H1 (cell line): ENCODE results near the gene SH3BP2. TPM values are rescaled to one million over a fixed set of nuclear protein-coding genes. Genes with fewer than 3 reads are reported as not detected.

Source experiments
- CTCF ChIA-PET: fragments of 300-600 bp; sonication (Branson Sonifier 250); formaldehyde crosslinking; loops from one replicate; lab custom pipeline; 2021; ENCODE audit not compliant: partially characterized antibody; lab: Charles Lee
- POLR2A ChIA-PET: fragments of 300-600 bp; sonication (Branson Sonifier 250); formaldehyde crosslinking; loops from one replicate; lab custom pipeline; 2021; ENCODE audit warnings: inconsistent platforms; ENCODE audit not compliant: partially characterized antibody; lab: Charles Lee
- DNase-seq, 2 experiments: peaks; one replicate each; pipeline versions ENCODE4 v3.0.0 to v3.0.0-alpha.2; 2010 to 2022; ENCODE audit warnings: low spot score in 2 of 2, low read depth in 1 of 2, mixed read lengths in 1 of 2
- FAIRE-seq: peaks from 2 replicates; lab custom pipeline; 2011; peaks lifted over from hg19 to GRCh38; lab: Jason Lieb, UNC
- H2AFZ ChIP-seq: 2 replicates; pipeline ENCODE4 v1.8.1; 2012; ENCODE audit warnings: low read length, inconsistent platforms
- H2AK5ac ChIP-seq: 2 replicates; pipeline ENCODE4 v1.6.1; 2013; ENCODE audit warnings: low read depth, low read length
- H2BK120ac ChIP-seq: replicated peaks from 2 replicates; pipeline ENCODE3; 2013; ENCODE audit warnings: low read depth, low read length, inconsistent platforms
- H2BK12ac ChIP-seq: 2 replicates; pipeline ENCODE4 v1.6.1; 2013; ENCODE audit warnings: low read depth, low read length
- H2BK15ac ChIP-seq: 2 replicates; pipeline ENCODE4 v1.6.1; 2013; ENCODE audit warnings: low read length
- H2BK20ac ChIP-seq: 2 replicates; pipeline ENCODE4 v1.6.1; 2013; ENCODE audit warnings: low read length
- H2BK5ac ChIP-seq: 2 replicates; pipeline ENCODE4 v1.6.1; 2013; ENCODE audit warnings: low read depth, low read length
- H3K14ac ChIP-seq: 2 replicates; pipeline ENCODE4 v1.6.1; 2013; ENCODE audit warnings: inconsistent platforms; ENCODE audit not compliant: insufficient read length
- H3K18ac ChIP-seq: 2 replicates; pipeline ENCODE4 v1.6.1; 2013; ENCODE audit warnings: low read length; ENCODE audit errors: extremely low read depth
- H3K23ac ChIP-seq: 2 replicates; pipeline ENCODE4 v1.6.1; 2013; ENCODE audit warnings: inconsistent platforms; ENCODE audit not compliant: insufficient read length
- H3K23me2 ChIP-seq: 2 replicates; pipeline ENCODE4 v1.6.1; 2013; ENCODE audit warnings: low read depth, low read length
- H3K27ac ChIP-seq: 2 replicates; pipeline ENCODE4 v1.6.1; 2011; ENCODE audit warnings: low read depth, low read length, inconsistent platforms
- H3K27me3 ChIP-seq, 4 experiments: replicated peaks in 1 of 4; 1 replicate in 1 of 4; 2 replicates in 3 of 4; pipeline versions ENCODE4 v1.6.1 to v1.8.1; 2011 to 2013; ENCODE audit warnings: low read length in 3 of 4, mild to moderate bottlenecking in 3 of 4, inconsistent platforms in 2 of 4, mixed read lengths in 2 of 4, moderate library complexity in 1 of 4; ENCODE audit not compliant: control insufficient read depth in 3 of 4, insufficient read depth in 3 of 4; ENCODE audit errors: extremely low read depth in 1 of 4
- H3K36me3 ChIP-seq, 4 experiments: 2 replicates each; pipeline versions ENCODE4 v1.6.1 to v1.8.1; 2011 to 2013; ENCODE audit warnings: mild to moderate bottlenecking in 4 of 4, low read length in 3 of 4, moderate library complexity in 2 of 4, control low read depth in 1 of 4, inconsistent platforms in 1 of 4; ENCODE audit not compliant: insufficient read depth in 4 of 4, control insufficient read depth in 2 of 4
- H3K4ac ChIP-seq: replicated peaks from 2 replicates; pipeline ENCODE3; 2013; ENCODE audit warnings: low read length, low read depth, mixed read lengths, inconsistent platforms; ENCODE audit not compliant: insufficient read length
- H3K4me1 ChIP-seq, 4 experiments: replicated peaks in 1 of 4; 1 replicate in 1 of 4; 2 replicates in 3 of 4; pipeline versions ENCODE4 v1.6.1 to v1.8.1; 2011 to 2013; ENCODE audit warnings: low read length in 3 of 4, inconsistent platforms in 2 of 4, mixed read lengths in 1 of 4; ENCODE audit not compliant: insufficient read depth in 4 of 4, control insufficient read depth in 3 of 4
- H3K4me2 ChIP-seq, 2 experiments: 2 replicates each; pipeline versions ENCODE4 v1.6.1 to v1.8.1; 2011 to 2013; ENCODE audit warnings: low read depth in 2 of 2, low read length in 2 of 2, control low read depth in 1 of 2, inconsistent platforms in 1 of 2, mild to moderate bottlenecking in 1 of 2; ENCODE audit not compliant: insufficient read depth in 1 of 2
- H3K4me3 ChIP-seq, 4 experiments: fragments of 200-600, 300-600 bp in 1 of 4; sonication (generic), shearing (Covaris generic), sonication (Bioruptor Twin) in 1 of 4; 2 replicates each; pipeline versions ENCODE4 v1.5.1 to v1.8.1; 2011 to 2016; ENCODE audit warnings: low read length in 4 of 4, low read depth in 3 of 4, control low read depth in 2 of 4, inconsistent platforms in 2 of 4, mild to moderate bottlenecking in 2 of 4, mixed read lengths in 1 of 4, moderate library complexity in 1 of 4; ENCODE audit not compliant: insufficient read depth in 2 of 4; ENCODE audit errors: extremely low read depth in 1 of 4
- H3K56ac ChIP-seq: replicated peaks from 2 replicates; pipeline ENCODE3; 2013; ENCODE audit warnings: low read depth, mild to moderate bottlenecking, mixed read lengths, low read length, inconsistent platforms; ENCODE audit not compliant: insufficient read length
- H3K79me1 ChIP-seq: 2 replicates; pipeline ENCODE4 v1.6.1; 2013; ENCODE audit warnings: low read depth, low read length, control low read depth
- H3K79me2 ChIP-seq, 2 experiments: 2 replicates each; pipeline versions ENCODE4 v1.6.1 to v1.8.1; 2012 to 2013; ENCODE audit warnings: low read length in 2 of 2, mild to moderate bottlenecking in 2 of 2, inconsistent platforms in 1 of 2; ENCODE audit not compliant: insufficient read depth in 2 of 2, control insufficient read depth in 1 of 2
- H3K9ac ChIP-seq, 4 experiments: replicated peaks in 1 of 4; 1 replicate in 1 of 4; 2 replicates in 3 of 4; pipeline versions ENCODE4 v1.6.1 to v1.8.1; 2011 to 2013; ENCODE audit warnings: low read depth in 3 of 4, low read length in 3 of 4, control low read depth in 2 of 4, mild to moderate bottlenecking in 2 of 4, moderate library complexity in 2 of 4, inconsistent platforms in 1 of 4; ENCODE audit errors: extremely low read depth in 1 of 4
- H3K9me3 ChIP-seq, 2 experiments: 2 replicates each; pipeline versions ENCODE4 v1.6.1 to v1.8.1; 2012 to 2013; ENCODE audit warnings: mild to moderate bottlenecking in 2 of 2, moderate library complexity in 2 of 2, control low read depth in 1 of 2, inconsistent platforms in 1 of 2, low read depth in 1 of 2, low read length in 1 of 2, mixed read lengths in 1 of 2; ENCODE audit not compliant: insufficient read depth in 2 of 2
- H4K20me1 ChIP-seq, 2 experiments: replicated peaks in 1 of 2; 2 replicates each; pipeline versions ENCODE3 to v1.8.1; 2011 to 2013; ENCODE audit warnings: inconsistent platforms in 2 of 2, low read length in 2 of 2, mild to moderate bottlenecking in 1 of 2; ENCODE audit not compliant: insufficient read depth in 2 of 2, control insufficient read depth in 1 of 2
- H4K5ac ChIP-seq: 2 replicates; pipeline ENCODE4 v1.6.1; 2013; ENCODE audit warnings: low read length, low read depth, mixed read lengths, inconsistent platforms; ENCODE audit not compliant: insufficient read length
- H4K8ac ChIP-seq: 2 replicates; pipeline ENCODE4 v1.8.0; 2013; ENCODE audit warnings: mild to moderate bottlenecking, moderate library complexity, low read length, inconsistent platforms; ENCODE audit not compliant: insufficient read depth; ENCODE audit errors: extremely low read depth
- H4K91ac ChIP-seq: replicated peaks from 2 replicates; pipeline ENCODE3; 2013; ENCODE audit warnings: low read length, mixed read lengths, inconsistent platforms; ENCODE audit not compliant: insufficient read length
- JUND ChIP-seq: IDR thresholded peaks from 2 replicates; pipeline ENCODE4 v1.6.1; 2011; ENCODE audit warnings: mild to moderate bottlenecking, improper control_type of control experiment, low read length
- POLR2A ChIP-seq, 2 experiments: IDR thresholded peaks; 1 replicate in 1 of 2; 2 replicates in 1 of 2; pipeline ENCODE4 v1.6.1; 2011; ENCODE audit warnings: low read depth in 2 of 2, low read length in 2 of 2, mild to moderate bottlenecking in 2 of 2; ENCODE audit errors: control extremely low read depth in 1 of 2
- TAF1 ChIP-seq: IDR thresholded peaks from 2 replicates; pipeline ENCODE4 v1.6.1; 2011; ENCODE audit warnings: mild to moderate bottlenecking, low read depth, low read length
- WGBS, 2 experiments: shearing (Covaris generic) in 1 of 2; methylation state at CpG; one replicate each; pipeline versions ENCODE4 v1.1.6 to v1.1.7; 2013 to 2015; ENCODE audit warnings: low lambda C conversion rate in 2 of 2, mixed read lengths in 2 of 2, inconsistent platforms in 1 of 2, low coverage in 1 of 2, missing lambda C conversion rate in 1 of 2; ENCODE audit not compliant: insufficient replicate concordance in 2 of 2, insufficient coverage in 1 of 2, insufficient read length in 1 of 2; ENCODE audit errors: extremely low coverage in 1 of 2, missing lambda C conversion rate in 1 of 2; 5-methylcytosine and 5-hydroxymethylcytosine counted together
- polyA plus RNA-seq, 7 experiments: library from polyadenylated mRNA; depleted of rRNA in 3 of 7; stranded (reverse) in 5 of 7; unstranded in 2 of 7; fragments of >200 nt in 5 of 7; fragments of 200-250 nt in 2 of 7; gene quantifications; 1 replicate in 5 of 7; 2 replicates in 1 of 7; 4 replicates in 1 of 7; pipeline versions ENCODE4 v1.2.1 to v1.2.3, GENCODE V29; 2011 to 2013; ENCODE audit warnings: missing spikeins in 2 of 7, mixed read lengths in 2 of 7
- total RNA-seq: library from RNA; stranded (reverse); fragmentation: NEBNext Ultra II Directional; extraction: Animal tissue kit (Norgen Biotek cat#: 25700); gene quantifications from 2 replicates; pipeline ENCODE4 v1.2.1, GENCODE V29; 2021
- TF ChIP-seq, protein P1 (sequence below): IDR thresholded peaks from 2 replicates; pipeline ENCODE4 v1.6.1; 2012; ENCODE audit warnings: inconsistent platforms

Gene SH3BP2
- total and polyA plus RNA-seq, 2 of the 8 experiments (the other 6 are each of a cell fraction or from before 2014, with no cell fraction given): 27.4 to 31.4 TPM

DNA sequence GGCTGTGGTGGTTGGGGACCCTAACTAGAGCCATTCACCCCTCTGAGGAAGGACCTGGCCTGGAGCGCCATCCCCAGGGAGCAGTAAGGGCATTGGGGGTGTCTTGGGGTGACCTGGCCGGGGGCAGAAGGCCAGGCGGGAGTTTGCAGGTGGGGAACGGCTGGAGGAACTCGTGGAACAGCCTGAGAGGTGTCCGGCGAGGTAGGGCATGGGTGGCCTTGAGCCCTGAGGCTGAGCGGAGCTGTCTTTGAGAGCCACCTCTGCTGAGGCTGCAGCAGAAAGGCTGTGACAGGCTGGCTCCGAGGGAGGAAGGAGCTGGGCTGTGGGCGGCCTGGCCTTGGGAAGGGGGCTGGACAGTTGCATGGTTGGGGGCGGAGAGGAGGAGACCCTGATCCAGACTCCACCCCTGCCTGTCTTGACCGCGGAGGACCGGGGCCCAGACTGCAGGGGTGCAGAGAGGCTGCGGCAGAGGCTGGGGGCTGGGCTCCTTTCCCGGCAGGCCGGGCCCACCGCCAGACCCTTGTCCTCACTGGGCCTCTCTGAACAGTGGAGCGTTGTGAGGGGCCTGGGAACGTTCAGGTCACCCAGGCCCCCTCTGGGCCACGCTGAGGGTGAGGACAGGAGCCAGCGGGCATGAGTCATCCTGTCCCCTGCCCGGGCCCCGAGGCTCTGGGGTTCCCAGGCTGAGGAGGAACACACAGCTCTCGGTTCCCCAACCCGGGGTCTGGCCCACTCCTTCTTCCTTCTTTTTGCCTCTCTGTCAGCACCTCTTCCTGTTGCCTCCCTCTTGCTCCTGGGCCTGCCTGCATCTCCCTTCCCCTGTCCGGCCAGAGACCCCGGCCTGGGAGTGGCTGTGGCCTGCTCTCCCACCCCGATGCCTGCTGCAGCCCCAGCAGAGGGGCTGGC is 8.1 kb downstream of the SH3BP2 start:
- POLR2A ChIA-PET: interaction anchor here (0.6 to 6.6 kb wide), 9 partner anchors 9 to 1252 kb away, joined by 3 to 48 read pairs (median 4); partner anchors contain the start of genes GRK4 and NOP14
- no peak overlapping the region for H3K27ac ChIP-seq
- WGBS, 2 experiments: 50% methylated on average over 27 of the region's 29 CpGs; no CpG with 5 or more reads in 1 of the 2 experiments
- no peak overlapping the region for H4K5ac ChIP-seq
- H3K9me3 ChIP-seq: no peaks in the 10 kb centered on the region
- no peak overlapping the region for H2AK5ac ChIP-seq
- TF ChIP-seq TAF1 (peak; percentile 33; the same call in 1 of the 2 replicates), POLR2A (IDR thresholded peaks at IDR 0.05; ENCODE audit: control extremely low read depth in 1 of 2, low read depth in 2 of 2, low read length in 2 of 2) (peak in 1 of 2 experiments; percentile 59; a peak in 1 of 3 replicates), JUND (0 out of 2 replicates have a peak, but pooled peaks have one; percentile 58)
- TF ChIP-seq, protein P1, sequence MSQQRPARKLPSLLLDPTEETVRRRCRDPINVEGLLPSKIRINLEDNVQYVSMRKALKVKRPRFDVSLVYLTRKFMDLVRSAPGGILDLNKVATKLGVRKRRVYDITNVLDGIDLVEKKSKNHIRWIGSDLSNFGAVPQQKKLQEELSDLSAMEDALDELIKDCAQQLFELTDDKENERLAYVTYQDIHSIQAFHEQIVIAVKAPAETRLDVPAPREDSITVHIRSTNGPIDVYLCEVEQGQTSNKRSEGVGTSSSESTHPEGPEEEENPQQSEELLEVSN: no peak
- TF ChIP-seq, all 59 proteins: peak for 3
- FAIRE-seq: no peak
- Histone ChIP-seq H2BK15ac (no peak overlapping the region), H2BK120ac (no peak overlapping the region), H3K23me2 (no peaks in the 10 kb centered on the region), H3K23ac (no peak overlapping the region), H3K9ac (no peak overlapping the region; a peak in 1 of 7 replicates), H3K18ac (peak overlapping the region; percentile 25), H3K79me2 (no peaks in the 10 kb centered on the region), H3K4me2 (peak overlapping the region; percentile 30 to 46; a peak in 3 of 4 replicates), H4K8ac (peak overlapping the region; percentile 51; the same call in 1 of the 2 replicates), H3K56ac (no peak overlapping the region), H3K4me1 (peaks cover 0 to 15% (median 10%) of the 10 kb centered on the region in 4 experiments; a peak in 4 of 7 replicates), H2BK5ac (peak overlapping the region; percentile 80; the same call in 1 of the 2 replicates), H3K4ac (no peak overlapping the region), H4K20me1 (peaks cover 1 to 3% of the 10 kb centered on the region in 2 experiments), H3K79me1 (no peaks in the 10 kb centered on the region), H4K91ac (peak overlapping the region; percentile 80), H3K4me3 (no peak overlapping the region; a peak in 1 of 8 replicates), H3K14ac (no peak overlapping the region), H3K27me3 (no peaks in the 10 kb centered on the region), H2AFZ (no peak overlapping the region), H2BK20ac (no peak overlapping the region), H3K36me3 (no peaks in the 10 kb centered on the region), H2BK12ac (peak overlapping the region; percentile 27; the same call in 1 of the 2 replicates)
- peak in 1 of 2 experiments; percentile 80 for DNase-seq
- CTCF ChIA-PET: interaction anchor here (0.6 to 2.1 kb wide), 10 partner anchors 10 to 313 kb away, joined by 3 to 9 read pairs (median 3); no protein-coding TSS in a partner anchor
